Adrenal gland (tissue), 12 donors: Measurements from ENCODE around the gene ZBTB2. TPM values are rescaled to one million over a fixed set of nuclear protein-coding genes. Genes with fewer than 3 reads are reported as not detected.
A peak's percentile ranks its signal among the peaks of the same experiment; 100 is the strongest.

Experiments
- DNase-seq, 7 donors: peaks; one replicate each; pipeline ENCODE4 v3.0.0-alpha.2; 2019 to 2020
- H3K27ac ChIP-seq, 5 donors: fragments of 200-600 bp; sonication (generic) in 4 of 5; 1 replicate in 3 of 5; 2 replicates in 2 of 5; pipeline versions ENCODE4 v1.5.1 to v1.8.0; 2016 to 2020; ENCODE audit warnings: mild to moderate bottlenecking in 1 of 5
- H3K27me3 ChIP-seq: fragments of 200-600 bp; 2 replicates; pipeline ENCODE4 v1.8.0; 2021
- H3K36me3 ChIP-seq, 2 donors: fragments of 200-600 bp; replicated peaks in 1 of 2; 1 replicate in 1 of 2; 2 replicates in 1 of 2; pipeline versions ENCODE4 v1.5.1 to v1.8.0; 2018 to 2022
- H3K4me1 ChIP-seq, 2 donors: fragments of 200-600 bp; replicated peaks in 1 of 2; 1 replicate in 1 of 2; 2 replicates in 1 of 2; pipeline versions ENCODE4 v1.5.1 to v1.8.0; 2018 to 2021
- H3K4me3 ChIP-seq, 4 donors: fragments of 200-600 bp; sonication (generic) in 3 of 4; one replicate each; pipeline ENCODE4 v1.5.1; 2016 to 2018
- H3K9me3 ChIP-seq, 3 donors: fragments of 200-600 bp; sonication (generic) in 1 of 3; replicated peaks in 1 of 3; 1 replicate in 2 of 3; 2 replicates in 1 of 3; pipeline versions ENCODE4 v1.5.1 to v1.8.0; 2016 to 2021
- CTCF ChIP-seq, 6 experiments: fragments of 450-650 bp in 4 of 6; fragments of 200-600 bp in 2 of 6; sonication (generic) in 1 of 6; IDR thresholded peaks; 1 replicate in 5 of 6; 2 replicates in 1 of 6; pipeline versions ENCODE4 v1.5.1 to v1.8.0; 2016 to 2021; ENCODE audit warnings: antibody characterized with exemption in 6 of 6, mild to moderate bottlenecking in 2 of 6, moderate library complexity in 1 of 6
- POLR2A ChIP-seq, 2 donors: fragments of 450-650 bp; IDR thresholded peaks; one replicate each; pipeline ENCODE4 v1.6.1; 2017; ENCODE audit warnings: antibody characterized with exemption in 2 of 2, mild to moderate bottlenecking in 2 of 2, moderate library complexity in 1 of 2
- WGBS, 4 donors: extraction: QIAGEN DNeasy Blood & Tissue Kit in 2 of 4; methylation state at CpG; one replicate each; pipeline versions ENCODE4 v1.1.5 to v1.1.7; 2013 to 2017; 5-methylcytosine and 5-hydroxymethylcytosine counted together
- intact Hi-C, 2 donors: fragments of 100-400 bp; cut with DNase I; formaldehyde crosslinking; loops; one replicate each; pipeline versions ENCODE4 v1.14.1 to v1.15.0; 2022 to 2023
- polyA plus RNA-seq, 3 donors: library from polyadenylated mRNA; stranded (reverse); fragments of 200-250 nt in 2 of 3; fragments of 350-450 nt in 1 of 3; fragmentation: Illumina TruSeq in 1 of 3; extraction: RNeasy Lipid Tissue Mini Kit (QIAGEN cat#74804) in 1 of 3; gene quantifications; one replicate each; pipeline ENCODE4 v1.2.3, GENCODE V29; 2013 to 2014
- total RNA-seq, 9 donors: library from RNA; depleted of rRNA in 4 of 9; stranded (reverse); fragments of >200 nt in 4 of 9; fragments of 120-200 nt in 1 of 9; fragmentation: NEBNext Ultra II Directional in 1 of 9; extraction: Animal tissue kit (Norgen Biotek cat#: 25700) in 1 of 9; gene quantifications; one replicate each; pipeline versions ENCODE4 v1.1.0 to v1.2.4, GENCODE V29; 2013 to 2023
- donor health status: healthy with polysubstance abuse.
- donor health status: Bipolar disorder and iron deficiency.
- donor health status: DM: yes; HTN: yes; CAD: no.
- donor health status: DM: no; HTN: no; CAD: no.
- donor health status: DM: no; HTN: no; CAD: no.
- donor health status: DM: yes; HTN: yes; CAD: no.

ZBTB2 gene
- total and polyA plus RNA-seq, 12 donors: 4.9 to 11.3 (median 8.6) TPM

GRCh38 chr6:151390276-151390850 is 996 bp downstream of the ZBTB2 start:
- intact Hi-C loops: no loop called here
- WGBS, 4 donors: 0 to 1% methylated on average over 73 to 76 of the region's 79 CpGs; no CpG with 5 or more reads in 2 of the 4 donors
- TF ChIP-seq POLR2A (IDR thresholded peaks at IDR 0.05): peak; percentile 75 to 86
- no peak for TF ChIP-seq CTCF (IDR thresholded peaks at IDR 0.05)

GRCh38 chr6:151389618-151390275 is 1.6 kb downstream of the ZBTB2 start:
- intact Hi-C loops: no loop called here
- Histone ChIP-seq H3K4me1 (peaks cover 25 to 50% of the 10 kb centered on the region in 2 donors), H3K4me3 (peak overlapping the region in 3 of 4 donors; percentile 60 to 91 (median 76)), H3K36me3 (no peaks in the 10 kb centered on the region), H3K27me3 (no peaks in the 10 kb centered on the region), H3K9me3 (no peaks in the 10 kb centered on the region), H3K27ac (peak overlapping the region; percentile 94 to 100 (median 97))
- TF ChIP-seq POLR2A (IDR thresholded peaks at IDR 0.05): peak; percentile 70 to 73
- TF ChIP-seq CTCF (IDR thresholded peaks at IDR 0.05): no peak
- peak; percentile 48 to 87 (median 71) for DNase-seq
- 0% methylated on average over 8 to 54 of the region's 54 CpGs for WGBS, 4 donors

More at GRCh38 chr6:151390276-151390850, 996 bp downstream of the ZBTB2 start:
- Histone ChIP-seq H3K27ac (peak overlapping the region; percentile 95 to 100 (median 98)), H3K4me3 (peak overlapping the region in 2 of 4 donors; percentile 76 to 91), H3K36me3 (no peaks in the 10 kb centered on the region), H3K4me1 (peaks cover 30 to 50% of the 10 kb centered on the region in 2 donors), H3K9me3 (no peaks in the 10 kb centered on the region), H3K27me3 (no peaks in the 10 kb centered on the region)
- peak; percentile 97 to 99 (median 98) for DNase-seq

GRCh38 chr6:151388997-151389617 is 2.3 kb downstream of the ZBTB2 start:
- Histone ChIP-seq H3K4me1 (peaks cover 23 to 45% of the 10 kb centered on the region in 2 donors), H3K27ac (peak overlapping the region; percentile 94 to 100 (median 97)), H3K27me3 (no peaks in the 10 kb centered on the region), H3K36me3 (no peaks in the 10 kb centered on the region), H3K4me3 (peak overlapping the region in 3 of 4 donors; percentile 60 to 91 (median 76)), H3K9me3 (no peaks in the 10 kb centered on the region)
- peak in 1 of 7 donors; percentile 25 for DNase-seq
- WGBS, 4 donors: 26 to 29% (median 27%) methylated on average over 12 of the region's 12 CpGs
- TF ChIP-seq CTCF (IDR thresholded peaks at IDR 0.05): no peak
- TF ChIP-seq POLR2A (IDR thresholded peaks at IDR 0.05): no peak
- intact Hi-C loops: no loop called here

GRCh38 chr6:151388236-151388635 is 3.1 kb downstream of the ZBTB2 start:
- Histone ChIP-seq H3K4me1 (peaks cover 18 to 36% of the 10 kb centered on the region in 2 donors), H3K9me3 (no peaks in the 10 kb centered on the region), H3K36me3 (no peaks in the 10 kb centered on the region), H3K27ac (peak overlapping the region in 1 of 5 donors; percentile 97), H3K4me3 (no peak overlapping the region), H3K27me3 (no peaks in the 10 kb centered on the region)
- no peak for DNase-seq
- 74 to 88% (median 88%) methylated on average over 2 of the region's 2 CpGs for WGBS, 4 donors
- intact Hi-C loops: no loop called here
- TF ChIP-seq CTCF (IDR thresholded peaks at IDR 0.05): no peak
- TF ChIP-seq POLR2A (IDR thresholded peaks at IDR 0.05): no peak
